CD4-positive, alpha-beta T cell treated with Interleukin-4 for 1 hour (primary cell): ENCODE results near the gene CNIH2.
"Not testable (repeated sequence)": the region's sequence is repeated elsewhere in the genome, so short reads cannot be mapped to it uniquely, and the experiment has no call there.

Experiments
- DNase-seq, 2 donors: peaks; one replicate each; pipeline ENCODE4 v3.0.0-alpha.2; 2020 to 2022

The CNIH2 gene

DNA sequence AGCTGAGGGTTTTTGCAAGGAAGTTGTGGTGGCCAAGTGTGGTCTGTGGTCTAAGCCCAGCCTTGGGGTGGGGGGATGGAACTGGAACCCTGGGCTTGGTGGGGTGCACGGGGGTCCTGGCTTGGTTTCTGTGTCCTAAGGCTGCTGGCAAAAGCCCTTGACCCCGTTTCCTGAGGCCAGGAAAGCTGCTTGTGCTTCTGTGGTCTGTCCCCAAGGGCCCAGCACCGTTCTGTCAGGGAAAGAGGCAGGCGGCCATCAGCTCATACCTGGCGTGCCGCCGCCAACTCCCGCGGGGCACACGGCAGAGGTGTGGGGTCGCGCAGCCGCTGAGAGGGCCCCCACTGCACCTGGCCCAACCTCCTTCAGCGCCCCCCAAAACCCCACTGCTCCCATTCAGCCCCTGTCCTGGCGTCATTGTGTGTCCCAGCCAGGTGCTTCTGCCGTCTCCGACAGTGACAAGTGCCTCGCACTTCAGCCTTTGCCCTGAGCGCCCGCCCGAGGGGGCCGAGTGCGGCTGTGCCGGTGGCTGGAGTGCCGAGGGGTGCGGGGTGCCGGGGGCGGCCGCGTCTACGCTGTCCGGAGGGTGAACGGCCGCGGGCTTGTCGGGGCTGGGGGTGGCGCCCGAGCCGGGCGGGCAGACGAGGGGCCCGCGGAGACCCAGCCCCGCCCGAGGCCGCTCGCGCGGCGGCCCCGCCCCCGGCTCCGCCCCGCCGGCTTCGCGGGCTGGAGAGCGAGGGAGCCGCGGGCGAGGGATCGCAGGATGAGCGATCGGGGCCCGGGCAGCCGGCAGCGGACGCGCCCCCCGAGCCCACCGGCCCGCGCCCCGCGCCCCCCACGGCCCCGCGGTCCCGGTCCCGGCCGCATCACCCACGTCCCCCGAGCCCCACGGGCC is at the start of gene CNIH2:
Gene CNIH2 (plus strand): TSS at position 705 of the 892 bp plus-strand sequence. CDS start 282 bp downstream, outside the sequence.
- DNase-seq = peak; percentile 26 to 53

GRCh38 chr11:66228521-66228920 is 49.5 kb upstream of the CNIH2 start:
- DNase-seq = no peak

- no peak for DNase-seq
These were observed 47.8 kb upstream of the CNIH2 start for GRCh38 chr11:66230156-66230555.

- DNase-seq = no peak
These were observed 47.0 kb upstream of the CNIH2 start for GRCh38 chr11:66230978-66231377.

- no peak for DNase-seq
These were observed 46.4 kb upstream of the CNIH2 start for GRCh38 chr11:66231561-66231960.

DNA sequence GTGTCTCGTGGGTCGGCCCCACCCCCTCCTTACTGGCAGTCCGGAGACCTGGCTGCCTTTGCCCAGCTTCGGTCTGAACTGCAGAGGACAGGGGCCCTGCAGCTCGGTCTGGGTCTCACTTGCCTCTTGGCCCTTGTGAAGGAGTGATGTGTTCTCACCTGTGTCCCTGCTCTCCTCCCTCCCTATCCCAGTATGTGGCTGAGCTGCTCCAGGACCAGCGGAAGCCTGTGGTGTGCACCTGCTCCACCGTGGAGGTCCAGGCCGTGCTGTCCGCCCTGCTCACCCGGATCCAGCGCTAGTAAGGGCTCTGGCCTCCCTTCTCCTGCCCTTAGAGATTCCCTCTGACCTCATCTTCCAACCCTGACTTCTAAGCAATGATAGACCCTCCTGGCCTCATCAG is 45.2 kb upstream of the CNIH2 start:
- no peak for DNase-seq

GRCh38 chr11:66233301-66233700 is 44.7 kb upstream of the CNIH2 start:
- DNase-seq = no peak

- DNase-seq = no peak
These were observed 42.8 kb upstream of the CNIH2 start for GRCh38 chr11:66235141-66235540.

GRCh38 chr11:66237867-66238266 is 40.1 kb upstream of the CNIH2 start:
- DNase-seq = no peak

GRCh38 chr11:66238786-66239413 is 39.1 kb upstream of the CNIH2 start:
- DNase-seq = no peak

DNA sequence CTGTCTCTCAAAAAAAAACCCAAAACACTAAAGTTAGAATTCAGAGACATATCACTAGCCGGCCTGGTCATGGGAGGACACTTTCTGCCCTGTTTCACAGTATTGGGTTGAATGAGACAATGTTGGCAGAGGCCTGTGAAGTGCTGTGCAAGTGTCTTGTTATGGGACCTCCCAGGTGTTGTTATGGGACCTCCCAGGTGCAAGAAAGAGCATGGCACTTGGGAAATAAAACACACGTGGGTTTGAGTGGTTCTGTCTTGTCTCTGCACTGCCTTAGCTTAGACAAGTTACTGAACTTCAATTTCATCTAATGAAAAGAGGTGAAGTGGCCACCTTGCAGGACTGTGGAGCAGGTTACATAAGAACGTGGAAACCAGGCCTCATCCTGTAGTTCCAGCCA is 38.5 kb upstream of the CNIH2 start:
- no peak for DNase-seq

- no peak for DNase-seq
These were observed 37.8 kb upstream of the CNIH2 start for GRCh38 chr11:66239998-66240780.

DNA sequence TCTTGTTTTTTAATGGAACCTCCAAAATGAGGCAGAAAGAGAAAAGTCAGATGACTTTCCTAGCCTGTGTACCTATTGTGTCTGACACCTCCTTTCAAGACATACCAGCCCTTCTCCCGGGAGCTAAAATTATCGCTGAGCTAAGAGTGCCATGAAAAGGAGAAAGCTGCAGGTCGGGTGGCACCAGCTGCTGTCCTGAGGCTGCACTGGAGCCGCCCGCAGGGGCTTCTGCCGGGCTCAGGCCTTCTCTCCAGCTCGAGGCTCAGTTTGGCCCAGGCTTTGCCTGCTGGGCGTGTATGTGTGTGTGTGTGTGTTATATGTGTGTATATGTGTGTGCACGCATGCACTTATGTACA is 37.2 kb upstream of the CNIH2 start:
- no peak for DNase-seq

DNA sequence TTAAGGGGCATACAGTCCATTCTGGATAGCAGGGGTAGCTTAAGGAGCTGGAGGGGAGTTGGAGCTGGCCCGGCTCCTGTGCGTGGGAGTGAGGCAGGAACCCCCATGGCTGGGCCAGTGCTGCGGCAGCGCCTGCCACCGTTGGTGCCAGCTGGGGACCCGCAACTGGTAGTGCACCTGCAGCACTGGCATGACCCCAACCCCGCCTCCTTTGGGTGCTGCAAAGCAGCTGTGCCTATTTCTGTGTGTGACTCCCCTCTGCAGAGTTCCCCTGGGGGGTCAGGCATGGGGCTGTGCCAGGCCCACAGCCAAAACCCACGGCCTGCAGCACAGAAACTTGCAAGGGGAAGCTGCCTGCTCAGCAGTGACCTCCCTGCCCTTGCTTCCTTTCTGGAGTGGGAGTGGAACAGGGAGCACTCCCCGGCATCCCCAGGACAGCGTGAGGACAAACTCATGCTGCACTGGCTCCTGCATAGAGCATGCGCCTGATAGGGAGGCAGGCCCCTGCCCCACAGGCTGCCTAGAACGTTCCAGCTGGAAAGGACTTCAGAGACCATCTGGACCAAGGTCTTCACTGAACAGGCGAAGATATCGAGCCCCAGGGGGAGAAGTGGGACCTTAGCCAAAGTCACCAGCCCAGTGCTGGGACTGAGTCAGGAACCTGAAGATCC is 35.7 kb upstream of the CNIH2 start:
- DNase-seq = no peak

GRCh38 chr11:66243782-66244535 is 34.0 kb upstream of the CNIH2 start:
- no peak for DNase-seq

DNA sequence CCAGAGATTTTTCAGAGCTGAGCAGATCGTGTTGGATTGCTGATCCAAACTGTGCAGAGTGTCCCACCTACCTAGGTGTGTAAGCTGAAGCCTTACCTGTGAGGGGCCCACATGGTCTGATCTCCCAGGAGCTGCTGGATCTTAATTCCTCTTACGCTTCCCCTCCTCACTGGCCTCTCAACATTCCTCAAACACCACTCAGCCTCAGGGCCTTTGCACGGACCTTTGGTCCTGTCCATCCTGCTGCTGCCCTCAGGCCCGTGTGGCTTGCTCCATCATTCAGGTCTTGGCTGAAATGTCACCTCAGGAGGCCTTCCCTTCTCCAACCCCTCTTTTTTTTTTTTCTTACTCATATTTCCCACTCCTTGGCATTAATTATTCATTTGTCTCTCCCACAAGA is 30.7 kb upstream of the CNIH2 start:
- no peak for DNase-seq

GRCh38 chr11:66247801-66248200 is 30.2 kb upstream of the CNIH2 start:
- no peak for DNase-seq

DNA sequence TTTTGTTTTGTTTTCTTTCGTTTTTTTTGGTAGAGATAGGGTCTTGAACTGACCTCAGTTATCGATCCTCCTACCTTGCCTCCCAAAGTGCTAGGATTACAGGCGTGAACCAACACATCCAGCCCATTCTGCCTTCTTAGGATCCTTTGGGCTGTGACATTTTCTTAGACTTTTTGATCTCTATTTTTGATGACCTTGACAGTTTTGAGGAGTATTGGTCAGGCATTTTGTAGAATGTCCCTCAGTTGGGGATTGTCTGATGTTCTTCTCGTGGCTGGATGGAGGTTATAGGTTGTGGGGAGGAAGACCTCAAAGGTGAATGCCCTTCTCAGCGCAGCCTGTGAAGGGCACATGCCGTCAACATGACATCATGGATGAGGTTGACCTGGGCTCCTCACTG is 29.1 kb upstream of the CNIH2 start:
- DNase-seq = no peak

DNA sequence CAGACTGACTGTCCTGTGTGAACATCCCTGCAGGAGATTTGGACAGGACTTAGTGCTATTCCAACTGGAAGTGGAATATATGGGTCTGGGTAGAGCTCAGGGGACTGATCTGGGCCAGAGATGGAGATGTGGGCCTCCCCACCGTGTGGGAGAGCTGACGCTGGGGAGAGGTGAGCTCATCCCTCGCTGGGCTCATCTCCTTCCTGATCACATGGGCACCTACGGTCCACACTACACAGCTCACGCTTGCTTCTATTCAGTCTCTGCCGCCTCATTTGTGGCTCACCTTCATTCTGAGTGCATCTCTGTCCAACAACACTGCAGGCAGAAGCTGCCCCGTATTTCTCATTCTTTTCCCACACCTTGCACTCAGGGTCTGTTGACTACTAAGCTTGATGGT is 26.2 kb upstream of the CNIH2 start:
- DNase-seq = no peak

GRCh38 chr11:66253081-66253480 is 24.9 kb upstream of the CNIH2 start:
- DNase-seq = not testable (repeated sequence)

- DNase-seq = no peak
These were observed 19.5 kb upstream of the CNIH2 start for GRCh38 chr11:66258473-66258893.

DNA sequence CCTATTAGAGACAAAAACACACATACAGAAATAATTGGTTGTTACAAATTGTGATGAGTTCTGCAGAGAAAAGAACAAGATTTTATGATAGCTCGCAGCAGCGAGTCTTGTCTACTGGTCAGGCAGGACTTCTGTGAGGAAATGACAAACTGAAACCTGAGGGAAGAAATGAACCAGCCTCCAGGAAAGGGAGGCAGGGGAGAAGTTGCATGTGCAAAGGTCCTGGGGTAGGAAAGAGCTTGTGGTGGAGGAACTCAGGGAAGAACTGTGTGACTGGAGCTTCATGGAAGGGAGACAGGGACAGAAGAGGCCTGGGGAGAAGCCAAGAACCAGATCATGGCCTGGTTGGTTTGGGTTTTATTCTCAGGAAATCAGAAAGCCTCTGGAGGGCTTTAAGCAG is 18.8 kb upstream of the CNIH2 start:
- DNase-seq = no peak
